Tibial artery (tissue), 4 donors: Measurements from ENCODE around the gene ENOX2.

Source experiments
- DNase-seq, 2 donors: peaks; one replicate each; pipeline ENCODE4 v3.0.0-alpha.2; 2019
- H3K27ac ChIP-seq, 2 donors: fragments of 200-600 bp; sonication (generic) in 1 of 2; 1 replicate in 1 of 2; 2 replicates in 1 of 2; pipeline ENCODE4 v1.5.1; 2018 to 2019; ENCODE audit warnings: mild to moderate bottlenecking in 1 of 2
- H3K27me3 ChIP-seq, 2 donors: fragments of 200-600 bp; sonication (generic) in 1 of 2; one replicate each; pipeline versions ENCODE4 v1.5.1 to v1.6.0; 2016 to 2019
- H3K36me3 ChIP-seq, 3 donors: fragments of 200-600 bp; sonication (generic) in 2 of 3; one replicate each; pipeline ENCODE4 v1.5.1; 2016 to 2019; ENCODE audit warnings: mild to moderate bottlenecking in 2 of 3
- H3K4me1 ChIP-seq, 4 donors: fragments of 200-600 bp; sonication (generic) in 2 of 4; 1 replicate in 3 of 4; 2 replicates in 1 of 4; pipeline ENCODE4 v1.5.1; 2016 to 2019
- H3K4me3 ChIP-seq, 2 donors: fragments of 200-600 bp; sonication (generic) in 1 of 2; 1 replicate in 1 of 2; 2 replicates in 1 of 2; pipeline ENCODE4 v1.5.1; 2018 to 2019; ENCODE audit warnings: mild to moderate bottlenecking in 2 of 2
- H3K9me3 ChIP-seq, 3 donors: fragments of 200-600 bp; sonication (generic) in 1 of 3; one replicate each; pipeline ENCODE4 v1.5.1; 2016 to 2019
- intact Hi-C: fragments of 100-400 bp; cut with DNase I; formaldehyde crosslinking; loops from one replicate; pipeline ENCODE4 v1.15.0; 2023; ENCODE audit warnings: low total_unique reads
- TF ChIP-seq, protein P1 (sequence below), 2 experiments: fragments of 200-600 bp in 1 of 2; fragments of 450-650 bp in 1 of 2; IDR thresholded peaks; one replicate each; pipeline ENCODE4 v1.5.1; 2017 to 2019; ENCODE audit warnings: antibody characterized with exemption in 2 of 2, mild to moderate bottlenecking in 1 of 2, moderate library complexity in 1 of 2

ENOX2 gene

DNA sequence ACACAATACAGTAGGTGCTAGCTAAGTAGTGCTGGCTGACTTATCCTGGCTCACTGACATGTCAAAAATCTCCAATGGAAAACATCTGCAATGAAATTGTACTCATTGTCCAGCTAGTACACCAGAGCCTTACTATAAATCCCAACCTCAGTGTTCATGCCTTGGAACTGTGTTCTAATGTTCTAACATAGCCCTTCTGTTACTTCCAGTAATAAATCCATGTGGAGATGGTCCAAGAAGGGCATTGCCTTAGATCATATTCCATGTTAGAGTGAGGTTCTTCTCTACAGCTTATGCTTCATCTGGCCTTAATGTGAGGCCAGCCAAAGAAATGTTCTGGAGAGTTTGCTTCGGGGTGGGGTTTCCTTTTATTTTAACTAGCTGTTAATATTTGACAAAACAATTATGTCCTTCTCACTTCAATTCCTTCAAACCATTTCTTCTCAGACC is 25.1 kb downstream of the ENOX2 start:
- no peak for DNase-seq
- intact Hi-C loops, result no loop called here

DNA sequence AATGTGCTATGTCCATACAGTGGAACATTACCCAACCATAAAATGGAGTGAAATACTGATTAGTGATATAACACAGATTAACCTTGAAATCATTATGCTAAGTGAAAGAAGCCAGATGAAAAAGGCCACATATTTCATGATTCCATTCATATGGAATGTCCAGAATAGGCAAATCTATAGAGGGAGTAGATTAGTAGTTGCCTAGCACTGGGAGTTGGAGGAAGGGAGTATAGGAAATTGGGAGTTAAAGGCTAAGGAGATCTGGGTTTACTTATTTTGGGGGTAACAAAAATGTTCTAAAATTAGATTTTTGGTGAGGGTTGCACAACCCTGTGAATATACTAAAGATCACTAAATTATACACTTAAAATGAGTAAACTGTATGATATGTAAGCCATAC is 26.8 kb downstream of the ENOX2 start:
- intact Hi-C loops, result no loop called here
- no peak for DNase-seq
- Histone ChIP-seq H3K4me3 (no peak overlapping the region), H3K36me3 (no peaks in the 10 kb centered on the region), H3K4me1 (peaks cover 0 to 46% (median 0%) of the 10 kb centered on the region in 4 donors), H3K27me3 (no peaks in the 10 kb centered on the region), H3K27ac (no peak overlapping the region), H3K9me3 (no peaks in the 10 kb centered on the region)
- TF ChIP-seq, protein P1, sequence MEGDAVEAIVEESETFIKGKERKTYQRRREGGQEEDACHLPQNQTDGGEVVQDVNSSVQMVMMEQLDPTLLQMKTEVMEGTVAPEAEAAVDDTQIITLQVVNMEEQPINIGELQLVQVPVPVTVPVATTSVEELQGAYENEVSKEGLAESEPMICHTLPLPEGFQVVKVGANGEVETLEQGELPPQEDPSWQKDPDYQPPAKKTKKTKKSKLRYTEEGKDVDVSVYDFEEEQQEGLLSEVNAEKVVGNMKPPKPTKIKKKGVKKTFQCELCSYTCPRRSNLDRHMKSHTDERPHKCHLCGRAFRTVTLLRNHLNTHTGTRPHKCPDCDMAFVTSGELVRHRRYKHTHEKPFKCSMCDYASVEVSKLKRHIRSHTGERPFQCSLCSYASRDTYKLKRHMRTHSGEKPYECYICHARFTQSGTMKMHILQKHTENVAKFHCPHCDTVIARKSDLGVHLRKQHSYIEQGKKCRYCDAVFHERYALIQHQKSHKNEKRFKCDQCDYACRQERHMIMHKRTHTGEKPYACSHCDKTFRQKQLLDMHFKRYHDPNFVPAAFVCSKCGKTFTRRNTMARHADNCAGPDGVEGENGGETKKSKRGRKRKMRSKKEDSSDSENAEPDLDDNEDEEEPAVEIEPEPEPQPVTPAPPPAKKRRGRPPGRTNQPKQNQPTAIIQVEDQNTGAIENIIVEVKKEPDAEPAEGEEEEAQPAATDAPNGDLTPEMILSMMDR (IDR thresholded peaks at IDR 0.05), result no peak

More for the DNA sequence above, 25.1 kb downstream of the ENOX2 start:
- H3K36me3 ChIP-seq, result no peaks in the 10 kb centered on the region
- H3K4me1 ChIP-seq, result peaks cover 0 to 51% (median 0%) of the 10 kb centered on the region in 4 donors
- TF ChIP-seq, protein P1 (IDR thresholded peaks at IDR 0.05), result no peak
- H3K9me3 ChIP-seq, result no peaks in the 10 kb centered on the region
- no peaks in the 10 kb centered on the region for H3K27me3 ChIP-seq
- no peak overlapping the region for H3K4me3 ChIP-seq
- peak overlapping the region; percentile 33 to 41 for H3K27ac ChIP-seq

DNA sequence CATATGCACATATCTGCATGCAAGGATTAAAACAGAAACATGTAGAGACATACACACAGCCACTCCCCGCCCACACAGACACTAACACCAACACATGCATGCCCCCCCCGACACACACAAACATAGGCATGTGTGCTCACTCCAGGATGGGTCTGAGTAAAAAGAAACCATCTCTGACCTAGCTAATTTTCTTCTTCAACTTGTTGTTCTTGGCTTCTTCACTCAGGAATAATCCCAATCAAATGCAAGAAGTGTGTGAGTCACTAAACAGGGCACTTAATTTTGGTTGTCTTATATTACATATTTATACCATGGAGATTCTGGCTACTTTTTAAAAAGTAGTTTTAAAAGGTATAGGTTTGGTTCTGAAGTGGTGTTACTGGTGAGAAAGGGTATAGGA is 28.3 kb downstream of the ENOX2 start:
- no peak for DNase-seq
- intact Hi-C loops, result no loop called here
- TF ChIP-seq, protein P1 (IDR thresholded peaks at IDR 0.05), result no peak
- H3K4me3 ChIP-seq, result no peak overlapping the region
- H3K9me3 ChIP-seq, result no peaks in the 10 kb centered on the region
- H3K4me1 ChIP-seq, result peaks cover 0 to 37% (median 0%) of the 10 kb centered on the region in 4 donors
- no peaks in the 10 kb centered on the region for H3K27me3 ChIP-seq
- H3K36me3 ChIP-seq, result no peaks in the 10 kb centered on the region
- no peak overlapping the region for H3K27ac ChIP-seq

DNA sequence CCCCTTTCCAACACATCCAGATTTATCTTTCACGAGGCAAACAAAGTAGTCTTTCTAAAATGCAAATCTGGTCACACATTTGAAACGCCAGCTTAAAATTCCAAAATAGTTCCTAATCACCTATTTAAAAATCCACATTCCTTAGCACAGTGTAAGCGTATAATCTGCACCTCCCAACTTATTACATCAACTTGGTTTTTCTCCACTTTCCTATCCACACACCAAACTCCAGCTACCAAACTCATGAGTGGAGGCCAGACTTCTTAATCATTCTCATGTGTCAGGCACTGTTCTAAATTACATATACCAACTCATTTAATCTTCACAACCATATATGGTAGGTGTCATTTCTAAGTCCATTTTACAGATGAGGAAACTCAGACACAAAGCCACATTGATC is 33.8 kb downstream of the ENOX2 start:
- DNase-seq, result no peak
- no peaks in the 10 kb centered on the region for H3K36me3 ChIP-seq
- no peaks in the 10 kb centered on the region for H3K27me3 ChIP-seq
- H3K4me1 ChIP-seq, result no peaks in the 10 kb centered on the region
- H3K27ac ChIP-seq, result no peak overlapping the region
- H3K9me3 ChIP-seq, result no peaks in the 10 kb centered on the region
- intact Hi-C loops, result no loop called here
- TF ChIP-seq, protein P1 (IDR thresholded peaks at IDR 0.05), result no peak
- H3K4me3 ChIP-seq, result no peak overlapping the region

DNA sequence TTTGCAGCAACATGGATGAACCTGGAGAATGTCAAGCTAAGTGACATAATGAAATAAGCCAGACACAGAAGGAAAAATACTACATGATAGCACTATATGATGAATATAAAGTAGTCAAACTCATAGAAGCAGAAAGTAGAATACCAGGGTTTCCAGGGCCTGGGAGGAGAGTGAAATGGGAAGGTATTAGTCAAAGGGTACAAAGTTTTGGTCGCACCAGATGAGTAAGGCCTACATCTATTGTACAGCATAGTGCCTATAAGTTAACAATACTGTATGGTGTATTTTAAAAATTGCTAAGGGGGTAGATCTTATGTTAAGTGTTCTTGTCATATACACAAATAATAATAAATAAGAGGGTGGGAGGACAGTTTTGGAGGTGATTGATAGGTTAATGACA is 41.5 kb downstream of the ENOX2 start:
- no peaks in the 10 kb centered on the region for H3K36me3 ChIP-seq
- intact Hi-C loops, result no loop called here
- DNase-seq, result no peak

More for the DNA sequence above, 41.5 kb downstream of the ENOX2 start:
- H3K9me3 ChIP-seq, result no peaks in the 10 kb centered on the region
- TF ChIP-seq, protein P1 (IDR thresholded peaks at IDR 0.05), result no peak
- H3K4me1 ChIP-seq, result no peaks in the 10 kb centered on the region
- no peak overlapping the region for H3K4me3 ChIP-seq
- no peaks in the 10 kb centered on the region for H3K27me3 ChIP-seq
- no peak overlapping the region for H3K27ac ChIP-seq
